GM04503 (cell line): ENCODE measurements around the gene B3GALT2.
A peak's percentile ranks its signal among the peaks of the same experiment; 100 is the strongest.
"Not testable (repeated sequence)": the region's sequence is repeated elsewhere in the genome, so short reads cannot be mapped to it uniquely, and the experiment has no call there.

ENCODE experiments used
- DNase-seq: peaks from one replicate; pipeline ENCODE4 v3.0.0-alpha.2; 2012; ENCODE audit warnings: low read depth

Gene B3GALT2, protein sequence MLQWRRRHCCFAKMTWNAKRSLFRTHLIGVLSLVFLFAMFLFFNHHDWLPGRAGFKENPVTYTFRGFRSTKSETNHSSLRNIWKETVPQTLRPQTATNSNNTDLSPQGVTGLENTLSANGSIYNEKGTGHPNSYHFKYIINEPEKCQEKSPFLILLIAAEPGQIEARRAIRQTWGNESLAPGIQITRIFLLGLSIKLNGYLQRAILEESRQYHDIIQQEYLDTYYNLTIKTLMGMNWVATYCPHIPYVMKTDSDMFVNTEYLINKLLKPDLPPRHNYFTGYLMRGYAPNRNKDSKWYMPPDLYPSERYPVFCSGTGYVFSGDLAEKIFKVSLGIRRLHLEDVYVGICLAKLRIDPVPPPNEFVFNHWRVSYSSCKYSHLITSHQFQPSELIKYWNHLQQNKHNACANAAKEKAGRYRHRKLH

DNA sequence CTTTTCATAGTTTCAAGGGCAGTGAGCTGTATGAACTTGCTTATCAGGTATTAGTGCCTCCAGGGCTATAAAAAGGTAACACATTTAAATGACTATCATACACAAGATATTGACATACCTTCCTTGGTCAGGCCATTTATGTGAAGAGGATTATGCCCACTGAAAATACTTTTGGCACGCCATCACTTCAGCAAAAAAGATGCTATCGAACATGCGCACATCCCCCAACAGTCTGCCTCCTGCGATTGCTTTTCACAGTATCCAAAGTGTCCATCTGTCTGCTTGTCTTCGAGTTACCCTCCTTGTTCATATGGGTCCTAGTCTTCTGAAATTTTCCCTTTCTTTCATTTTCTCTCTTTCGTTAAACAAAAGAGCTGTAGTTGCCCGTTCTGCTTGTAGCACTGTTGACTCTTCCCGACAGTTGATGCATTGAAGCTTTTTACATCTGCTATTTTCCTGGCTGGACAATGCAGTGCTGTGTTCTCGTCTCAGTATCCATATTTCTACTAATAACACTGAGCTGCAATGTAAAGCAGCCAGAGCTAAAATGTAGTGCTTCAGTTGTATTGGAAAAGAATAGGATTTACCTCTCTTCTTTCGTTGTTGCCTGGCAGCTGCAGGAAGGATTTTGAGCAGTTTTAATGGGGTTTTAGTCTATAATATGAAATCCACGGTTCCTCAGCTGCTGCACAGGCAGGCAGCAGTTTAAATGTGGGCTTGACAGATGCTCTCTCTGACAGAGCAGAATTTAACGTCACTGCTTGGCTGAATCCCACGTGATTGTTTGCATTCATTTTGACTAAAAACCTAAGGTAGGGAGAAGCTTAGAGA is at the start of gene B3GALT2:
Gene B3GALT2 (minus strand): TSS at position 713 of the 831 bp plus-strand sequence. CDS start 5,051 bp downstream, outside the sequence.
- DNase-seq, result no peak

GRCh38 chr1:193234530-193234929 is 48.1 kb upstream of the B3GALT2 start:
- no peak for DNase-seq

GRCh38 chr1:193231146-193231545 is 44.7 kb upstream of the B3GALT2 start:
- not testable (repeated sequence) for DNase-seq

DNA sequence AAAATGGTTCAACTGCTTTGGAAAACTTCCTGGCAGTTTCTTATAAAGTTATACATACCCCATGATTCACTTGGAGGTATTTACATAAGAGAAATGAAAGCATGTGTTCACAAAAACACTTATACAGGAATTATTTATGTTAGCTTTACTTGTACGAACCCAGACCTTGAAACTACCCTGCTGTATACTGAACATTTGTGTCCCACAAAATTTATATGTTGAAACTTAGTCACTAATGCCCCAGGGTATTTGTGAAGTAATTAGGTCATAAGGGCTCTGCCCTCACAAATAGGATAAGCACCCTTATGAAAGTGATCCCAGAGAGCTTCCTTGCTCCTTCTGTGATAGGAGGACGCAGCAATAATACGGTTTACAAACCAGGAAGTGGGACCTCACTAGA is 42.7 kb upstream of the B3GALT2 start:
- no peak for DNase-seq

DNA sequence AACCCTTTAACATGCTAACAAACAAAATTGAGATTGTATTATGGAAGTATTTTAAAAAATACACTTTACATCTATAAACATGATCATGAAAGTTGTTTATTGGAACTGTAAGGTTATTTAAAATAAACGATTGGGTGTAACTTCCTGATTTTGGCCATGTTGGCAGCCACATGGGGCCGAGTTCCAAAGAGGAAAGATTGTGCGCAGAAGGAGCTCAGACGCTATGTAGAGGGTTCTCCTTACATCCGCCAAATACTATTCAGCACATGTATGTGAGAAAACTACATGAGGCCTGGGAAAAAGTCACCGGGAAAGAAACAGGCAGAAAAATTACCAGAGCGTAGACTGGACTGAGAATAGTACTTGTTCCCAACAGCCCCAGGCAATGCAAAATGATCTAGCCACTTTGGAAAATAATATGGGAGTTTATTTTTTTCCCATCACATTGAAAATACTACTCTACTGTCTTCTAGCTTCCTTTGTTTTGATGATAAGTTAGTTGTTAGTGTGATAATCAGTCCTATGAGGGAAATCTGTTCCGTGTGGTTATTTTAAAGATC is 35.7 kb upstream of the B3GALT2 start:
- no peak for DNase-seq

DNA sequence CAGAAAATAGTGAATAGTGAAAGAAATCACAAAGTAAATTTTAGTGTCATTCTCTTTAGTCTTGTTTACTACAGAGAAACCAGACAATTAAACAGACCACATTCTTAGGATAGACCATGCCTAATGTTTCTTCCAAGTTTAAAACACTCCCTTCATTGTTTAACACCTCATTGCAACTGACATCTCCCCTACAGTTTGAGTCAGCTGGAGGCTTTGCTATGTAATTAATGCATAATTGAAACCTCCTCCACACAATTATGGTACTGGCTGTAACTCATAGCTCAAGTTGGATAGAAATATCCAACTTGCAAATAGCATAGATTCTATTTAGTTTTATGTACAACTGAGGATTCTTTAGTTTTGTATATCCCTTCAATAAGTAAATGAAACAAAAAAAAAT is 35.2 kb upstream of the B3GALT2 start:
- DNase-seq, result no peak

- DNase-seq, result no peak
These were observed 33.0 kb upstream of the B3GALT2 start for GRCh38 chr1:193219391-193219790.

DNA sequence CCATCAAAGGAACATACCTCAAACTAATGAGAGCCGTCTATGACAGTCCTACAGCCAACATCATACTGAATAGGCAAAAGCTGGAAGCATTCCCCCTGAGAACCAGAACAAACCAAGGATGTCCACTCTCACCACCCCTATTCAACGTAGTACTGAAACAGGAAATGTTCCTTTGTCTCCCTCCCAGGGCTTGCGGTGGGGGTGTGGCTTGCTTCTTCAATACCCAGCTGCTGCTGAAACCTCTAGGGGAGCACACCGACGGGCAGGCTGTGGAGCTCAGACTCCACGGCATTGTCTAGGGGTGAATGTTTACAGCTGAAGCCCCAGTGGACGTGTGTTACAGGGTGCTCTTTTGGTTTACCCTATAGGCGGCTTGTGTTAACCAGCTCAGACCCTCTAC is 30.5 kb upstream of the B3GALT2 start:
- no peak for DNase-seq

DNA sequence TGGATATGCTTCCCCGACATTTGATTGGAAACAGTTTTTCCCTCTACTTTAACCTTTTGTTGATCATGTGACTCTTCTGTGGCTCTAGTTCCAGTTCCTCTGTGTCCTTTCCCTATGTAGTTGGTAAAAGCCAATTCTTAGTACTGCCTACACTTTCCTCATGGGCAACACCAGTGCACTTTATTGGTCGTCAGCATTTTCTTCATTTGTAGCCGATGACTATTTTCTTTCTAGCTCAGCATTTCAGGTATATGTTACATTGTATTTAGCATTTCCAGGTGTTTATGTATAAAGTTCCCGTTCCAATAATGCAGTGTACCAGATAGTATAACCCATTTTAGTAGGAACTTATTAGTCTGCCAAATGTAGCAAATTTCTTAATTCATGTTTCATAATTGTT is 27.6 kb upstream of the B3GALT2 start:
- DNase-seq, result no peak

GRCh38 chr1:193212637-193213036 is 26.2 kb upstream of the B3GALT2 start:
- no peak for DNase-seq

DNA sequence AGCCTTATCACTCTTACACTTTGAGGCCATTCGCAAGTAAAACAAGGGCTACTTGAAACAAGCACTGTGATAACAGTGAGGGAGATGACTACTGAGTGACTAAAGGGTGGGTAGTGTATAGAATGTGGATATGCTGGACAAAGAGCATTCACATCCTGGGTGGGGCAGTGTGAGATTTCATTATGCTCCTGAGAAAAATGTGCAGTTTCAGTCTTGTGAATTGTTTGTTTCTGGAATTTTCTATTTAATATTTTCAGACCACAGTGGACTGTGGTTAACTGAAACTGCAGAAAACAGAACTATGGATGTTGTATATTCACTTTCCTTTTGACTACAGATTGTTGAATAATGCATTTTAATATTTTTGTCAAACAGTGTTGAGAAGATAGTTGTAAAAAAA is 25.1 kb upstream of the B3GALT2 start:
- peak; percentile 47 for DNase-seq

DNA sequence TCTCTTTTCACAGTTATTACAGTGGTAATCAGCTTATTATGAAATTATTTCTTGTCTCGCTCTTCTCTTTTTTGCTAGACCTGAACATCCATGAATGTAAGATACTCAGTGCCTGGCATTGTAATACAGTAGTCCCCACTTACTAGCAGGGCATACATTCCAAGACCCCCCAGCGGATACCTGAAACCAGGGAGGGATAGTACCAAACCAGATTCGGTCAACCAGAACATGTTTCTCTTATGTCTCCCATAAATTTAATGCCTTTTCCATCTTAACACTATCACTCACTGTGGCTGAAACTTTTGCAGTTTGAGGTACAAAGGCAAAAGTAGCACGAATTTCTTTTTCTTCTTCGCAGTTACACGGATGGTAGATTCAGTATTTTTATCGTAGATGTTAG is 24.6 kb upstream of the B3GALT2 start:
- no peak for DNase-seq

DNA sequence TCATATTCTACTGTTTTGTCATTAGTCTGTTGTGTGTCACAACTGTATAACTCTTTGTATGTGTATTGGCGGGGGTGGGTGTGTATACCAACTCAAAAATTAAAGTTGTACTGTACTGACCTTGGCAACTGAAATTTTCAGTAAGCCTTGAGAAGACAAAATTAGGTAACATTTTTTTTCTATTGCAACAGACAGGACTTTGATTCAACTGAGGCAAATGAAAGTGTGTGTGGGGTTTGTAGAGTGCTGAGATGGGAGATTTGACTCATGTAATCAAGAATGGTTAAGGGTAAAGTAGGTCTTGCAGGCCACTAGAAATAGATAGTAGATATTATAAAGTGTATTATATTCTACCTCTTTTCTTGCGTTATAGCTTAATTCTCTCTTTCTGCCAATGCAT is 14.6 kb upstream of the B3GALT2 start:
- DNase-seq, result no peak

DNA sequence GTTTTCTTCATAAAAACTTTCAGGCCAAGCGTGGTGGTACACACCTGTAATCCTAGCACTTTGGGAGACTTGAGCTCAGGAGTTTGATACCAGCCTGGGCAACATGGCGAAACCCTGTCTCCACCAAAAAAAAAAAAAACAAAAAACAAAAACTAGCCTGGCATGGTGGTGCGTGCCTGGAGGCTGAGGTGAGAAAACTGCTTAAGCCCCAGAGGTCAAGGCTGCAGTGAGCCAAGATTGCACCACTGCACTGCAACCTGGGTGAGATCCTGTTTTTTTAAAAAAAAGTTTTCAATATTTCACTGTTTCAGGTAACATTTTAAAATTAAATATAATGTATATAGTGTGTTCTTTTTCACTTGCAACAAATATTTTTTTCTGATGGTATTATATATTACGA is 13.5 kb upstream of the B3GALT2 start:
- no peak for DNase-seq

- no peak for DNase-seq
These were observed 6.2 kb upstream of the B3GALT2 start for GRCh38 chr1:193192586-193192985.

DNA sequence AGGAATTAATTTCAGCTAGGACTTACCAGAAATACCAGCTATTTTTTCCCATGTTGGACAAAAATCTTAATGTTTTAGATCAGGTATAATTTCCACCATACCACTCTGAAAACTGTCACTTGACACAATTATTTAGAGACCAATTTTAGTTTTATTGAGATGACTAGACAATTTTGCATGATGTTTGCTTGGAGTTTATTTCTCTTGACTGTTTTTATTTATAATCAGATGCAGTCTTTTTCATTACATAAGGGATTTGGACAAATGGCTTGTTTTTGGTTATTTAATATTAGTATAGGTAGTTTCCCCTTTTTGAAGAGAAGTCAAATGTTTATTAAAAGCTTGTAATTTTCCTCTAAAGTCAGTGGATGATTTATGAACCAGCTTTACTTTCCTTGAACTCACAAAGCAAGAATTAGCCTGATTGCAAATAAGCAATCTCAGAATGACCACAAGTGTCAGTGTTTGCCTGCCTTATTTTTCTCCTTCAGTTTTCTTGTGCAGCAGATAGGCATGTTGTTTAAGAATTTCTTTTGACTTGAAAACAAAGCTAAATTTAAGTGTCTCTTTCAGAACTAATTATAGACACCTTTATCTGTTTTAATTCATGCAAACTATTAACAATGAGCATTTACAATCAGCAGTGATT is 3.8 kb upstream of the B3GALT2 start:
- no peak for DNase-seq

DNA sequence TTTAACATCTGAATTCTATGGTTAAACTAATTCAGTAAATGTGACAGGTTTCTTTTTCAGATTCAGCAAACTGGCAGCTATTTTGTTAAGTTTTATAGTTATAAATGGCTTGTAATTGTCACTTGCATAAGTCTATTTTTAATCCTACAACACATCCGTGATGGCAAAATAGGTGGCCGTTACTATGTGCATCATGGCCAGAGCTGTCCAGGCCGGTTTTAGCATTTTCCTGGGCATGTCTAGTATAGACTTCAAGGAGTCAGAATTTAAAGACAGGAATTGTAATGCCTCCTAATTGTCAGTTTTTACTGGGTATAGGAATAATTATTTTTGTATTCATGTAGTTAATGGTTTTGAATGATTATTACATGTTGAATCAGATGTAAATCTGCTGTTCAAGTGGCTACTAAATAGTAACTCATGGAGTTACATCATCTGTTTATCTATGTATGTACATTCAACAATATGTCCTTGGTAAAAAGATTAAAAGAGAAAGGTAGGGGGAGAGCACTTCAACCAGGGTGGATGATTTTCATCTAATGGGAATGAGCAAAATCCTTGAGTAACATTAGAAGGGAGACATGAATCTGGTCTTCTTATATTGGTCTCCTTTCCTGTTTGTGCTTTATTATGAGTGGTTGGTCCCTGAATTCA is 3.2 kb upstream of the B3GALT2 start:
- no peak for DNase-seq

GRCh38 chr1:193188915-193189314 is 2.5 kb upstream of the B3GALT2 start:
- DNase-seq, result not testable (repeated sequence)

GRCh38 chr1:193187114-193187513 is 701 bp upstream of the B3GALT2 start:
- DNase-seq, result no peak

DNA sequence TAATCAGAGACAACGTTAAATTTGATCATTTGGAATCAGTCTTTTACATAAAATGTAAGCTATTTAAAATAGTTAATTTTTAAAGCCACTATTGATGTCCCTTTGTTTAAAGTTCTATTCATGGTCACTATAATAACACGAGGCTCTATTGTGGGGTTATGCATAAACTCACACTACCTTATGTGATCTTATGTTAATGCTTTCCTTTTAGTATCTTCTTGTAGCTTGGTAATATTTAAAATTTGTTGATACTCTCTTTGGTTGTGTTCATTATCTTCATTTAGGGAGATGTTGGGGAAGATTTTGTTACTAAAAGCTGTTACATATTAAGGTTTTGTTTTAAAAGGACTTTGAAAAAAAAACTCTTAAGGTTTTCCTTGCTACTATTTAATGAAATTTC is 1.2 kb downstream of the B3GALT2 start:
- DNase-seq, result no peak

DNA sequence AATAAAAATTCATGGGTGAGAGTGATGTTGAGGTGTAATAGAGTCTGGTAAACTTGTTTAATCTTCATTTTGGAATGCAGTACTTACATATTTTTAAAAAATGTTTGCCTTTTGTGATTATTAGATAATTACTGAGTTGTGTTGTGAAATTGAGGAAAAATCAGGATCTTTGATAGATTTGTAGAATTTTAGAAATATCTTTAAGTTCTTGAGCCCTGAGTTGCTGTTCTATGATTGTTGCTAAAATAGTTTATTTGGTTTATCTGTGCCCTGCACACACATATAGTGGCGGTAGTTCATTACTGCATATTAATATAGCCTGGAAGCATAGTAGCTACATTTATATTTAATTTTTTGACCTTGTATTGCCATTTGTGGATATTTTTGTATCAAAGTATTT is 1.6 kb downstream of the B3GALT2 start:
- DNase-seq, result no peak
